ENCODE results near the gene TBC1D5. TPM values are rescaled to one million over a fixed set of nuclear protein-coding genes. Genes with fewer than 3 reads are reported as not detected.

Gene TBC1D5
- total RNA-seq, 3 donors from 2014 or later, result 33.1 to 56.1 (median 44.1) TPM

DNA sequence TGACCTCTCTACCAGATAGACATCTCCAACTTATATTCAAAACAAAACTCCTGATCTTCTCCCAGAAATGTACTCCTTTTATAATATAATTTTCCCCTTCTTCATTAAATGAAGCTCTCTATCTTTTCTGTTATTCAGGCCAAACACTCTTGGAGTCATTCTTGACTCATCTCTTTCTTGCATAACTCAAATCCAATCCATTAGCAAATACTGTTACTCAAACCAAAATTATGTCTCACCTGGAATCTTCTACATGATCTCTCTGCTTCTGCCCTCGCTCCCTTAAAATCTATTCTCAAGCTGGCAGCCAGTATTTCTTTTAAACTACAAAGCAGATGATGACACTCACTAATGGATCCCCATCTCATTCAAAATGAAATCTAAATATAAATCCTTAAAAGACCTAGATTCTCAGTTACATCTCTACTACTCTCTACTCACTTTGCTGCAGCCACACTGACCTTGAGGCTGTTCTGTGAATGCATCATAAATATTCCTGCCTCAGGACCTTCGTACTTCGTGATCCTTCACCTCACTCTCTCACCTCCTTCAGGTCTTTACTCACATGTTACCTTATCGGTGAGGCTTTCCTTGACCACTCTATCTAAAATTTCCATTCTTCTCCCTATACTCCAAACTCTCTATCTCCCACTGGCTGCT lies 160.9 kb downstream of the TBC1D5 start:
- Histone ChIP-seq H3K9me3 (no peaks in the 10 kb centered on the region), H3K4me3 (no peak overlapping the region), H3K4me1 (ENCODE audit: low read depth) (no peaks in the 10 kb centered on the region), H3K36me3 (ENCODE audit: low read depth) (no peaks in the 10 kb centered on the region)
- ATAC-seq, result no peak
- intact Hi-C loops (cut with DNase I, micrococcal nuclease), result no loop called here
- TF ChIP-seq, protein P1, sequence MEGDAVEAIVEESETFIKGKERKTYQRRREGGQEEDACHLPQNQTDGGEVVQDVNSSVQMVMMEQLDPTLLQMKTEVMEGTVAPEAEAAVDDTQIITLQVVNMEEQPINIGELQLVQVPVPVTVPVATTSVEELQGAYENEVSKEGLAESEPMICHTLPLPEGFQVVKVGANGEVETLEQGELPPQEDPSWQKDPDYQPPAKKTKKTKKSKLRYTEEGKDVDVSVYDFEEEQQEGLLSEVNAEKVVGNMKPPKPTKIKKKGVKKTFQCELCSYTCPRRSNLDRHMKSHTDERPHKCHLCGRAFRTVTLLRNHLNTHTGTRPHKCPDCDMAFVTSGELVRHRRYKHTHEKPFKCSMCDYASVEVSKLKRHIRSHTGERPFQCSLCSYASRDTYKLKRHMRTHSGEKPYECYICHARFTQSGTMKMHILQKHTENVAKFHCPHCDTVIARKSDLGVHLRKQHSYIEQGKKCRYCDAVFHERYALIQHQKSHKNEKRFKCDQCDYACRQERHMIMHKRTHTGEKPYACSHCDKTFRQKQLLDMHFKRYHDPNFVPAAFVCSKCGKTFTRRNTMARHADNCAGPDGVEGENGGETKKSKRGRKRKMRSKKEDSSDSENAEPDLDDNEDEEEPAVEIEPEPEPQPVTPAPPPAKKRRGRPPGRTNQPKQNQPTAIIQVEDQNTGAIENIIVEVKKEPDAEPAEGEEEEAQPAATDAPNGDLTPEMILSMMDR (IDR thresholded peaks at IDR 0.05), result no peak
- no peak for DNase-seq

DNA sequence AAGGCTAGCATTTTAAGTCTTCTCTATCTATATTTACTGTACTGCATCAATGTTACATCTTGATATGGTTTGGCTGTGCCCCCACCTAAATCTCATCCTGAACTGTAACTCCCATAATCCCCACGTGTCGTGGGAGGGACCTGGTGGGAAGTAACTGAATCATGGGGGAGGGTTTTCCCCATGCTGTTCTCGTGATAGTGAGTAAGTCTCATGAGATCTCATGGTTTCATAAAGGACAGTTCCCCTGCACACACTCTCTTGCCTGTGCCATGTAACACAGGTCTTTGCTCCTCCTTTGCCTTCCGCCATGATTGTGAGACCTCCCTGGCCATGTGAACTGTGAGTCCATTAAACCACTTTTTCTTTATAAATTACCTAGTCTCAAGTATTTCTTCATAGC lies 161.5 kb downstream of the TBC1D5 start:
- TF ChIP-seq, protein P1 (IDR thresholded peaks at IDR 0.05), result no peak
- ATAC-seq (no peak), DNase-seq (no peak)
- Histone ChIP-seq H3K9me3 (no peaks in the 10 kb centered on the region), H3K4me3 (no peak overlapping the region), H3K36me3 (ENCODE audit: low read depth) (no peaks in the 10 kb centered on the region), H3K4me1 (ENCODE audit: low read depth) (no peaks in the 10 kb centered on the region)
- intact Hi-C loops (cut with DNase I, micrococcal nuclease), result no loop called here

DNA sequence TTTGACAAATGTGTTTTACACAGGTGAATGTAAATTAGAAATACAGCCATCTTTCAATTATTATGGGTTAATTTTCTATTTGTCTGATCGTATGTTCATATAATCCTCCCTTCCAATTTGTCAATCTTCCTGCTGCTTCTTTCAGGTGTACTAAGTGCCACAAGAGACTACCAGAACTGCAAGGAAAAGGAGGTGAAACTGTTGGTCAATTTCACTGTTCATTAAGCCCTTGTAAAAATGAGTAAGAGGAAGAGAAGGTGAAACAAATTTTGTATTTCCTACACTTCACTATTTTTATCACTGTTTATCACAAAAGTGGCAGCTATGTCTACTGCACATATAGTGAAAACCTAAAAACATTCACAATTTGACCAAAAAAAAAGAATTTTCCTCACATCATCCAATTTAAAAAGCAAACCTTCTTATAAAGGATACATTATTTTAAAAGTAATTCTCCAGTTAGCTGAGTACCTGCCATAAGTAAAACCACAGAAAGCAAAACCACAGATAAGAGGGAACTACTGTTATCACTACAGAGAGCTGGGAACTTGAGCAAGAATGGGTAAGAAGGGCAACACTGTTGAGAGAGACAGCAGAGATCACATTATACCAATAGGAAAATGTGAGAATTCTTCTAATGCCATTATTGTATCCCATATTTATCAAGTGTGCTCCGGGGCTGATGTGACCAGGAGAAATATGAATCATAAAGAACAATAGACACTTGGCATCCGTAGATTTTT lies 163.0 kb downstream of the TBC1D5 start:
- Histone ChIP-seq H3K4me1 (ENCODE audit: low read depth) (no peaks in the 10 kb centered on the region), H3K4me3 (no peak overlapping the region), H3K36me3 (ENCODE audit: low read depth) (no peaks in the 10 kb centered on the region), H3K9me3 (no peaks in the 10 kb centered on the region)
- no peak for ATAC-seq
- TF ChIP-seq, protein P1 (IDR thresholded peaks at IDR 0.05), result no peak
- intact Hi-C loops (cut with DNase I, micrococcal nuclease), result no loop called here
- DNase-seq, result no peak

DNA sequence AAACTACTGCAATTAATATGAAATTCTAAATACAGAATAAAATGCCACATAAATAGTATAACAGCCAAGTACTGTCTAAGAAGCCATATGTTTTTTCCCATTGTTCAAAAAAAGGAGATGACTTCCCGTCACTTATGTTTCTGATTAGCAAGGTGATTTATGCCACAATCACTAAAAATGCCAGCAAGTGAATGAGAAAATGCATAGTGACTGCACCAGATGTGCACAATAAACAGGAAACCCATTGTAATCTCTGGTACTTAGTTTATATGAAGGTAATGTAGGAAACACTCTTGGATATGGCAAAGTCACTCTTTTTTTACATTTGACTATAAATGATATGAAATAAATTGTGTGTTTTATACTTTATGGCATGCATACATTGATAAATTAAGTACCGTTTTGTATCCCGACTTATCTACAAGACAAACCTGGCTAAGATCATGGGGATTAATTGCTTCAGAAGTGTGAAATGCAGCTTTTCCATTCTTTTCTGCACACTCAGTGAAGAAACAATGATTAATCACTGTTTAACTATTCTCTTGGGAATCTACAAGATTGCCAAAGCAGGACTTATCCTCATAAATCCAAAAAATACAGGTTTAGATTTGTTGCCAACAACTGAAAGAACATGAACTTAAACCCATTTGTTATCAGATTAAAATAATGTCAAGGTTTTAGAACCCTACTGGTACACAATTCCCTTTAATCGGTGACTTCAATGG lies 164.5 kb downstream of the TBC1D5 start:
- no peaks in the 10 kb centered on the region for H3K9me3 ChIP-seq
- ATAC-seq, result no peak

DNA sequence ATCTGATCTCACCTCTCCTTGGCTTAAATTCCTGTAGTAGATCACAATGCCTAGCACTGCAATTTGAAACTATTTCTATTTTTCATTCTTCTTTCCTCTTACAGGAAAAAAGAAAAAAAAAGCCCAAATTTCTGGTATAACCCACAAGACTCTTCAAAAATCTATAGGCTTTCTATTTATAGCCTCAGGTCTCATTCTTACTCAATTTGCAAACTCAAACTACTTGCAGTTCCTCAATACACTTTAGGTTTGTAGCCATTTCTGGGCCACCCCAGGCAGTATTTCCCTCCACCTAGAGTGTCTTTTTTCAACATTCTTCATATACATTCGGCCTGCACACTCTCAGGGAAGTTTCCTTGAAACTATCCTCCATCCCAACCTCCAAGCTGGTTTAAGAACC lies 169.0 kb downstream of the TBC1D5 start:
- intact Hi-C loops (cut with DNase I, micrococcal nuclease), result no loop called here
- Histone ChIP-seq H3K36me3 (ENCODE audit: low read depth) (no peaks in the 10 kb centered on the region), H3K4me1 (ENCODE audit: low read depth) (no peaks in the 10 kb centered on the region), H3K9me3 (no peaks in the 10 kb centered on the region), H3K4me3 (no peak overlapping the region)
- ATAC-seq (no peak), DNase-seq (no peak)
- TF ChIP-seq, protein P1 (IDR thresholded peaks at IDR 0.05), result no peak

More for the DNA sequence above, 164.5 kb downstream of the TBC1D5 start:
- intact Hi-C loops (cut with DNase I, micrococcal nuclease), result no loop called here
- no peaks in the 10 kb centered on the region for H3K36me3 ChIP-seq (ENCODE audit: low read depth)
- no peaks in the 10 kb centered on the region for H3K4me1 ChIP-seq (ENCODE audit: low read depth)
- TF ChIP-seq, protein P1 (IDR thresholded peaks at IDR 0.05), result no peak
- DNase-seq, result no peak
- no peak overlapping the region for H3K4me3 ChIP-seq

All from mucosa of descending colon (tissue), 3 donors.